Mammary epithelial cell (primary cell): ENCODE results near the gene MYO16.

Experiments
- EZH2 ChIP-seq: IDR thresholded peaks from 2 replicates; pipeline ENCODE4 v1.6.1; 2012; ENCODE audit warnings: low read length, inconsistent platforms, borderline replicate concordance
- TF ChIP-seq, protein P1 (sequence below), 2 donors: IDR thresholded peaks in 1 of 2; conservative IDR thresholded peaks in 1 of 2; 2 replicates each; pipeline ENCODE4 v1.5.1; 2011 to 2012; ENCODE audit warnings: inconsistent platforms in 2 of 2, low read length in 2 of 2, mild to moderate bottlenecking in 2 of 2, control low read depth in 1 of 2, low read depth in 1 of 2; ENCODE audit not compliant: insufficient read depth in 1 of 2; ENCODE audit errors: extremely low read depth in 1 of 2

DNA sequence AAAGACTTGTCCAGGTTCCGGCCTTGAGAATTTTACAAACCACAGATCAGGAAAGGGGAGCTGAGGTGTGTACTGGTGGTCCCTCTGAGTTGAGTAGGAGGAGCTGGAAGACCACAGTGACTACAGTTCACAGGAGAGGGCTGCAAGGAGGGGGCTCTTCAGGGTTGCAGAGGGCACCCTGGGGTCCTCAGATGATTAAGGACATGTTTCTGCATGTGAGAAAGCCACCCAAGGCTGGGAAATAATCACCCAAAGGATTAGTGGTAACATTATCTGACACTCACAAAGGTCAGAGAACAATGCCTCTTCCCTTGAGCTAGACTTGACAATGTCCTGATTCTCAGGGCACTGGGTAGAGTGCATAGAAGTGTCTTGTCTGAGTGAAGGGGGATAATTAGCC, 616.6 kb downstream of the MYO16 start:
- no peak for TF ChIP-seq EZH2
- TF ChIP-seq, protein P1, sequence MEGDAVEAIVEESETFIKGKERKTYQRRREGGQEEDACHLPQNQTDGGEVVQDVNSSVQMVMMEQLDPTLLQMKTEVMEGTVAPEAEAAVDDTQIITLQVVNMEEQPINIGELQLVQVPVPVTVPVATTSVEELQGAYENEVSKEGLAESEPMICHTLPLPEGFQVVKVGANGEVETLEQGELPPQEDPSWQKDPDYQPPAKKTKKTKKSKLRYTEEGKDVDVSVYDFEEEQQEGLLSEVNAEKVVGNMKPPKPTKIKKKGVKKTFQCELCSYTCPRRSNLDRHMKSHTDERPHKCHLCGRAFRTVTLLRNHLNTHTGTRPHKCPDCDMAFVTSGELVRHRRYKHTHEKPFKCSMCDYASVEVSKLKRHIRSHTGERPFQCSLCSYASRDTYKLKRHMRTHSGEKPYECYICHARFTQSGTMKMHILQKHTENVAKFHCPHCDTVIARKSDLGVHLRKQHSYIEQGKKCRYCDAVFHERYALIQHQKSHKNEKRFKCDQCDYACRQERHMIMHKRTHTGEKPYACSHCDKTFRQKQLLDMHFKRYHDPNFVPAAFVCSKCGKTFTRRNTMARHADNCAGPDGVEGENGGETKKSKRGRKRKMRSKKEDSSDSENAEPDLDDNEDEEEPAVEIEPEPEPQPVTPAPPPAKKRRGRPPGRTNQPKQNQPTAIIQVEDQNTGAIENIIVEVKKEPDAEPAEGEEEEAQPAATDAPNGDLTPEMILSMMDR (conservative IDR thresholded peaks at IDR 0.05 in 1 of 2, IDR thresholded peaks at IDR 0.05 in 1 of 2; ENCODE audit: extremely low read depth in 1 of 2, insufficient read depth in 1 of 2, low read depth in 1 of 2, low read length in 2 of 2), result no peak
